GM12878 (cell line): ENCODE results near the gene MCTP2. TPM values are rescaled to one million over a fixed set of nuclear protein-coding genes. Genes with fewer than 3 reads are reported as not detected.
A peak's percentile ranks its signal among the peaks of the same experiment; 100 is the strongest.

ENCODE experiments used
- ATAC-seq: fragments of 200-7000 bp; cut with Tn5 transposase; 3 replicates; pipeline ENCODE4 v1.9.1; 2020; ENCODE audit warnings: mild to moderate bottlenecking, moderate library complexity
- BruUV-seq: library from RNA; stranded (reverse); fragments of 400-500 nt; replicated peaks from 2 replicates; lab custom pipeline; 2021; lab: Mats Ljungman, UMichigan
- CTCF ChIA-PET: fragments of 300-600 bp; sonication (Branson Sonifier 250); formaldehyde crosslinking; extraction: SDS; loops from one replicate; lab custom pipeline; 2021; ENCODE audit warnings: inconsistent platforms; lab: Yijun Ruan, JAX
- POLR2A ChIA-PET: fragments of 350-600 bp; formaldehyde crosslinking; extraction: SDS; loops from one replicate; lab custom pipeline; 2021; ENCODE audit warnings: inconsistent platforms; lab: Charles Lee
- RAD21 ChIA-PET: fragments of 300-600 bp; sonication (Branson Sonifier 250); formaldehyde crosslinking; loops from one replicate; lab custom pipeline; 2023; ENCODE audit warnings: antibody characterized with exemption; ENCODE audit not compliant: unreplicated experiment; lab: Charles Lee
- SMC1A ChIA-PET: fragments of 300-600 bp; sonication (Branson Sonifier 250); formaldehyde crosslinking; loops from one replicate; lab custom pipeline; 2023; ENCODE audit not compliant: unreplicated experiment, uncharacterized antibody; lab: Charles Lee
- DNase-seq: peaks from one replicate; pipeline ENCODE4 v3.0.0-alpha.2; 2011; ENCODE audit warnings: low read depth, low spot score
- FAIRE-seq: peaks from 3 replicates; lab custom pipeline; 2011; peaks lifted over from hg19 to GRCh38; lab: Jason Lieb, UNC
- H2AFZ ChIP-seq: 2 replicates; pipeline ENCODE4 v1.6.0; 2011; ENCODE audit warnings: low read depth, low read length, control low read depth; ENCODE audit not compliant: control insufficient read depth
- H3K27ac ChIP-seq: 2 replicates; pipeline ENCODE4 v1.5.1; 2011; ENCODE audit warnings: control low read depth; ENCODE audit not compliant: control insufficient read depth, insufficient read depth
- H3K27me3 ChIP-seq, 2 experiments: replicated peaks in 1 of 2; 2 replicates each; pipeline versions ENCODE4 v1.6.0 to v1.6.1; 2011; ENCODE audit warnings: low read length in 1 of 2; ENCODE audit not compliant: control insufficient read depth in 2 of 2, insufficient read depth in 2 of 2
- H3K36me3 ChIP-seq, 2 experiments: 2 replicates each; pipeline ENCODE4 v1.5.1; 2011; ENCODE audit warnings: low read length in 1 of 2; ENCODE audit not compliant: control insufficient read depth in 2 of 2, insufficient read depth in 2 of 2
- H3K4me1 ChIP-seq: 2 replicates; pipeline ENCODE4 v1.6.1; 2011; ENCODE audit warnings: mild to moderate bottlenecking, low read length, moderate library complexity, mixed read lengths; ENCODE audit not compliant: control insufficient read depth, insufficient read depth
- H3K4me2 ChIP-seq: 2 replicates; pipeline ENCODE4 v1.6.0; 2011; ENCODE audit warnings: control low read depth; ENCODE audit not compliant: control insufficient read depth, insufficient read depth
- H3K4me3 ChIP-seq: fragments of 200-600 bp; sonication (generic); 2 replicates; pipeline ENCODE4 v1.5.1; 2016
- H3K79me2 ChIP-seq: 2 replicates; pipeline ENCODE4 v1.6.0; 2011; ENCODE audit warnings: low read length; ENCODE audit not compliant: control insufficient read depth, insufficient read depth
- H3K9ac ChIP-seq: 2 replicates; pipeline ENCODE4 v1.8.0; 2011; ENCODE audit warnings: low read length, control low read depth, mixed read lengths; ENCODE audit not compliant: control insufficient read depth, insufficient read depth
- H3K9me3 ChIP-seq: replicated peaks from 3 replicates; pipeline ENCODE4 v1.5.1; 2011; ENCODE audit warnings: mild to moderate bottlenecking, low read length; ENCODE audit not compliant: control insufficient read depth, insufficient read depth
- H4K20me1 ChIP-seq: 2 replicates; pipeline ENCODE4 v1.6.0; 2011; ENCODE audit not compliant: control insufficient read depth, insufficient read depth
- CBFB ChIP-seq: IDR thresholded peaks from 2 replicates; pipeline ENCODE4 v1.6.1; 2016; ENCODE audit warnings: antibody characterized with exemption, low read depth
- CHD2 ChIP-seq: IDR thresholded peaks from 2 replicates; pipeline ENCODE4 v1.6.1; 2011; ENCODE audit warnings: low read depth, low read length, improper control_type of control experiment, borderline replicate concordance
- CREM ChIP-seq: IDR thresholded peaks from 2 replicates; pipeline ENCODE4 v1.6.1; 2014; ENCODE audit warnings: antibody characterized with exemption, low read depth
- EED ChIP-seq: sonication (generic); IDR thresholded peaks from 2 replicates; pipeline ENCODE4 v1.6.1; 2016; ENCODE audit warnings: antibody characterized with exemption, low read depth
- EP300 ChIP-seq, 2 experiments: fragments of 150-350 bp in 1 of 2; IDR thresholded peaks; 2 replicates each; pipeline ENCODE4 v1.6.1; 2011 to 2012; ENCODE audit warnings: low read depth in 2 of 2, low read length in 2 of 2, borderline replicate concordance in 1 of 2, improper control_type of control experiment in 1 of 2, inconsistent platforms in 1 of 2; ENCODE audit not compliant: control insufficient read depth in 1 of 2
- ETV6 ChIP-seq, 2 experiments: fragments of 450-650 bp in 1 of 2; IDR thresholded peaks in 1 of 2; conservative IDR thresholded peaks in 1 of 2; 2 replicates each; pipeline ENCODE4 v1.6.1; 2014; ENCODE audit warnings: antibody characterized with exemption in 1 of 2, borderline replicate concordance in 1 of 2, low read depth in 1 of 2, mild to moderate bottlenecking in 1 of 2, moderate library complexity in 1 of 2
- HCFC1 ChIP-seq: fragments of 150-350 bp; IDR thresholded peaks from 2 replicates; pipeline ENCODE4 v1.6.1; 2014; ENCODE audit warnings: low read length
- HDAC6 ChIP-seq: fragments of 200-600 bp; sonication (generic); IDR thresholded peaks from one replicate; pipeline ENCODE4 v1.8.0; 2017; ENCODE audit warnings: antibody characterized with exemption; ENCODE audit not compliant: unreplicated experiment
- MTA3 ChIP-seq: IDR thresholded peaks from 2 replicates; pipeline ENCODE4 v1.6.1; 2012; ENCODE audit warnings: low read length, inconsistent platforms, borderline replicate concordance
- POU2F2 ChIP-seq: IDR thresholded peaks from 3 replicates; pipeline ENCODE4 v1.6.1; 2011; ENCODE audit warnings: low read depth, mild to moderate bottlenecking, low read length, borderline replicate concordance
- STAT3 ChIP-seq: IDR thresholded peaks from 2 replicates; pipeline ENCODE4 v1.6.1; 2011; ENCODE audit warnings: low read depth, low read length, improper control_type of control experiment
- ZNF24 ChIP-seq: fragments of 450-650 bp; IDR thresholded peaks from 2 replicates; pipeline ENCODE4 v1.6.1; 2017; ENCODE audit warnings: antibody characterized with exemption, mild to moderate bottlenecking
- WGBS: methylation state at CpG from one replicate; pipeline ENCODE4 v1.1.6; 2016; ENCODE audit warnings: low lambda C conversion rate; ENCODE audit not compliant: insufficient replicate concordance, insufficient coverage; ENCODE audit errors: missing lambda C conversion rate; 5-methylcytosine and 5-hydroxymethylcytosine counted together
- in situ Hi-C: fragments of 300-500 bp; cut with MboI; formaldehyde crosslinking; loops from 9 replicates; pipeline ENCODE4 v1.14.3; 2018; ENCODE audit warnings: mixed read lengths
- intact Hi-C: fragments of 100-400 bp; cut with micrococcal nuclease; formaldehyde crosslinking; loops from one replicate; pipeline ENCODE4 v1.14.2; 2022; ENCODE audit not compliant: unreplicated experiment
- polyA plus RNA-seq, 11 experiments: library from polyadenylated mRNA; depleted of rRNA in 4 of 11; unstranded in 6 of 11; stranded (reverse) in 5 of 11; fragments of >200 nt; fragmentation: Nextera tagmentation in 4 of 11; fragmentation: Illumina TruSeq in 1 of 11; extraction: Ambion mirVana in 4 of 11; extraction: Trizol in 1 of 11; gene quantifications; 1 replicate in 1 of 11; 2 replicates in 10 of 11; pipeline versions ENCODE4 v1.2.1 to v1.2.3, GENCODE V29; 2011 to 2016; ENCODE audit warnings: inconsistent platforms in 2 of 11, missing spikeins in 2 of 11, low read depth in 1 of 11
- total RNA-seq, 4 experiments: library from RNA; depleted of rRNA in 3 of 4; stranded (reverse); fragments of >200 nt in 3 of 4; fragmentation: Illumina TruSeq in 1 of 4; extraction: Trizol in 1 of 4; gene quantifications; 2 replicates each; pipeline versions ENCODE4 v1.2.1 to v1.2.3, GENCODE V29; 2013 to 2021
- TF ChIP-seq, protein P1 (sequence below): fragments of 450-650 bp; IDR thresholded peaks from 2 replicates; pipeline ENCODE4 v1.6.1; 2016; ENCODE audit warnings: mild to moderate bottlenecking
- TF ChIP-seq, protein P2 (sequence below): fragments of 450-650 bp; IDR thresholded peaks from 2 replicates; pipeline ENCODE4 v1.6.1; 2017; ENCODE audit warnings: mild to moderate bottlenecking, moderate library complexity

The MCTP2 gene
- total and polyA plus RNA-seq, 10 of the 15 experiments (the other 5 are each of a cell fraction or from before 2014, with no cell fraction given): 0.24 to 48.5 (median 0.88) TPM

GRCh38 chr15:94228611-94229010, 2.8 kb upstream of the MCTP2 start (continued):
- no peak for TF ChIP-seq CHD2
- TF ChIP-seq, protein P1, sequence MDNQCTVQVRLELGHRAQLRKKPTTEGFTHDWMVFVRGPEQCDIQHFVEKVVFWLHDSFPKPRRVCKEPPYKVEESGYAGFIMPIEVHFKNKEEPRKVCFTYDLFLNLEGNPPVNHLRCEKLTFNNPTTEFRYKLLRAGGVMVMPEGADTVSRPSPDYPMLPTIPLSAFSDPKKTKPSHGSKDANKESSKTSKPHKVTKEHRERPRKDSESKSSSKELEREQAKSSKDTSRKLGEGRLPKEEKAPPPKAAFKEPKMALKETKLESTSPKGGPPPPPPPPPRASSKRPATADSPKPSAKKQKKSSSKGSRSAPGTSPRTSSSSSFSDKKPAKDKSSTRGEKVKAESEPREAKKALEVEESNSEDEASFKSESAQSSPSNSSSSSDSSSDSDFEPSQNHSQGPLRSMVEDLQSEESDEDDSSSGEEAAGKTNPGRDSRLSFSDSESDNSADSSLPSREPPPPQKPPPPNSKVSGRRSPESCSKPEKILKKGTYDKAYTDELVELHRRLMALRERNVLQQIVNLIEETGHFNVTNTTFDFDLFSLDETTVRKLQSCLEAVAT: no peak
- no peak for TF ChIP-seq EED
- no peak for TF ChIP-seq POU2F2

DNA sequence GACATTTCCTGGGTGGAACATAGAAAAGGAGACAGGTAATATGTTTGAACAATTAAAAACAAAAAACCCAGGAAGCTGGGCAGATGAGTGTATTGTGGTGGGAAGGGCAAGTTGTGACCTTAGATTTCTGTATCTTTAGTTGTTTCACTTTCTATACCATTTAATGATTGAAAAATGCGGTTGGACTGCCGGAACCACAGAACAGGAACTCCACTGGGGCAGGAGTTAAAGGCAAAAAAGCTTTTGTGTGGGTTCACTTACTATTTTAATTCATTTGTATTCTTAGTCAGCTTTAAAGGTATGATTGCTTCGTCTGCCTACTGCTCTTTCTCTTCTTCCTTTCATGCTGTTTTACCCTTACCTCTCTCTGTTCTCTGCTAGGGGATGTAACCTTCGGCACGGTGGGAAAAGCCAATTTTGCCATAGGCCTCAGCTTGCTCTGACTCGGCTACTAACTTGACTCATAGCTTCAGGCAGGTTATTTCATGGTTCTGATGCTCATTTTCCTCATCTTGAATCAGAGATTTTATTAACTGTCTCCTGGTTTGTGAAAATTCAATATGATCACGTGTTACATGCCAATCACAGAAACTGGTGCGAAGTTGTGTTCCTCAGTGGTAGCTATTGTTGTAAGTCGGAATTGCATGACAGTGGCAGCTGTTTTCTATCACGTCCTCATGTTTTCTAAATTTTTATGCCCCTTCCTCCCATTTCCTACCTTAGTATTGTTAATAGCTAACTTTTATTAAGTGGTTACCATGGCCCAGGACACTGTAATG, 1.6 kb upstream of the MCTP2 start:
- Histone ChIP-seq H3K9ac (no peak overlapping the region), H3K79me2 (no peaks in the 10 kb centered on the region), H3K27me3 (peaks cover 0 to 9% of the 10 kb centered on the region in 2 experiments; a peak in 2 of 4 replicates), H3K9me3 (no peaks in the 10 kb centered on the region), H3K36me3 (no peaks in the 10 kb centered on the region), H3K4me1 (peaks cover 16% of the 10 kb centered on the region), H3K27ac (no peak overlapping the region), H3K4me3 (peak overlapping the region; percentile 61; the same call in 1 of the 2 replicates), H4K20me1 (no peaks in the 10 kb centered on the region), H2AFZ (no peak overlapping the region), H3K4me2 (peak overlapping the region; percentile 95)
- RAD21 ChIA-PET: interaction anchor here (0.7 to 8.0 kb wide), 23 partner anchors 10 to 104 kb away, joined by 3 to 120 read pairs (median 4); no protein-coding TSS in a partner anchor
- CTCF ChIA-PET: interaction anchor here (0.6 to 7.5 kb wide), 19 partner anchors 9 to 1201 kb away, joined by 3 to 90 read pairs (median 5); no protein-coding TSS in a partner anchor
- FAIRE-seq (peak; percentile 27), ATAC-seq (peak; percentile 53), DNase-seq (peak; percentile 70)
- SMC1A ChIA-PET: interaction anchor here (0.6 to 9.8 kb wide), 21 partner anchors 9 to 105 kb away, joined by 3 to 156 read pairs (median 16); no protein-coding TSS in a partner anchor
- in situ Hi-C loops: loop anchor here (5.0 kb wide), 1 partner anchor 78 kb away; no protein-coding TSS in a partner anchor
- POLR2A ChIA-PET: interaction anchor here (0.8 to 7.8 kb wide), 12 partner anchors 9 to 95 kb away, joined by 3 to 94 read pairs (median 6); no protein-coding TSS in a partner anchor
- intact Hi-C loops: loop anchor here (2.0 to 5.0 kb wide), 4 partner anchors 58 to 93 kb away; no protein-coding TSS in a partner anchor
- WGBS: 4% methylated on average over 10 of the region's 10 CpGs
- no TSS peak for BruUV-seq
- no peak for TF ChIP-seq STAT3
- no peak for TF ChIP-seq HDAC6
- TF ChIP-seq MTA3: peak; percentile 69; the same call in 1 of the 2 replicates
- peak; percentile 77 for TF ChIP-seq CBFB
- TF ChIP-seq CREM: 0 out of 2 replicates have a peak, but pooled peaks have one; percentile 14
- TF ChIP-seq, protein P2, sequence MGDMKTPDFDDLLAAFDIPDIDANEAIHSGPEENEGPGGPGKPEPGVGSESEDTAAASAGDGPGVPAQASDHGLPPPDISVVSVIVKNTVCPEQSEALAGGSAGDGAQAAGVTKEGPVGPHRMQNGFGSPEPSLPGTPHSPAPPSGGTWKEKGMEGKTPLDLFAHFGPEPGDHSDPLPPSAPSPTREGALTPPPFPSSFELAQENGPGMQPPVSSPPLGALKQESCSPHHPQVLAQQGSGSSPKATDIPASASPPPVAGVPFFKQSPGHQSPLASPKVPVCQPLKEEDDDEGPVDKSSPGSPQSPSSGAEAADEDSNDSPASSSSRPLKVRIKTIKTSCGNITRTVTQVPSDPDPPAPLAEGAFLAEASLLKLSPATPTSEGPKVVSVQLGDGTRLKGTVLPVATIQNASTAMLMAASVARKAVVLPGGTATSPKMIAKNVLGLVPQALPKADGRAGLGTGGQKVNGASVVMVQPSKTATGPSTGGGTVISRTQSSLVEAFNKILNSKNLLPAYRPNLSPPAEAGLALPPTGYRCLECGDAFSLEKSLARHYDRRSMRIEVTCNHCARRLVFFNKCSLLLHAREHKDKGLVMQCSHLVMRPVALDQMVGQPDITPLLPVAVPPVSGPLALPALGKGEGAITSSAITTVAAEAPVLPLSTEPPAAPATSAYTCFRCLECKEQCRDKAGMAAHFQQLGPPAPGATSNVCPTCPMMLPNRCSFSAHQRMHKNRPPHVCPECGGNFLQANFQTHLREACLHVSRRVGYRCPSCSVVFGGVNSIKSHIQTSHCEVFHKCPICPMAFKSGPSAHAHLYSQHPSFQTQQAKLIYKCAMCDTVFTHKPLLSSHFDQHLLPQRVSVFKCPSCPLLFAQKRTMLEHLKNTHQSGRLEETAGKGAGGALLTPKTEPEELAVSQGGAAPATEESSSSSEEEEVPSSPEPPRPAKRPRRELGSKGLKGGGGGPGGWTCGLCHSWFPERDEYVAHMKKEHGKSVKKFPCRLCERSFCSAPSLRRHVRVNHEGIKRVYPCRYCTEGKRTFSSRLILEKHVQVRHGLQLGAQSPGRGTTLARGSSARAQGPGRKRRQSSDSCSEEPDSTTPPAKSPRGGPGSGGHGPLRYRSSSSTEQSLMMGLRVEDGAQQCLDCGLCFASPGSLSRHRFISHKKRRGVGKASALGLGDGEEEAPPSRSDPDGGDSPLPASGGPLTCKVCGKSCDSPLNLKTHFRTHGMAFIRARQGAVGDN: peak; percentile 17; the same call in 1 of the 2 replicates
- no peak for TF ChIP-seq HCFC1
- peak; percentile 58; the same call in 1 of the 2 replicates for TF ChIP-seq ZNF24
- TF ChIP-seq EP300 (IDR thresholded peaks at IDR 0.05; ENCODE audit: borderline replicate concordance in 1 of 2, control insufficient read depth in 1 of 2, low read depth in 2 of 2, low read length in 2 of 2): peak; percentile 53 to 70; a peak in 2 of 4 replicates
- peak in 1 of 2 experiments; percentile 43; a peak in 1 of 4 replicates for TF ChIP-seq ETV6 (conservative IDR thresholded peaks at IDR 0.05 in 1 of 2, IDR thresholded peaks at IDR 0.05 in 1 of 2; ENCODE audit: borderline replicate concordance in 1 of 2, low read depth in 1 of 2)
